Kidney tubule cell (primary cell): Measurements from ENCODE around the gene OCLN.
"Not testable (repeated sequence)": the region's sequence is repeated elsewhere in the genome, so short reads cannot be mapped to it uniquely, and the experiment has no call there.

Experiments
- DNase-seq: peaks from one replicate; pipeline ENCODE4 v3.0.0-alpha.2; 2018; ENCODE audit warnings: low spot score

OCLN gene, protein sequence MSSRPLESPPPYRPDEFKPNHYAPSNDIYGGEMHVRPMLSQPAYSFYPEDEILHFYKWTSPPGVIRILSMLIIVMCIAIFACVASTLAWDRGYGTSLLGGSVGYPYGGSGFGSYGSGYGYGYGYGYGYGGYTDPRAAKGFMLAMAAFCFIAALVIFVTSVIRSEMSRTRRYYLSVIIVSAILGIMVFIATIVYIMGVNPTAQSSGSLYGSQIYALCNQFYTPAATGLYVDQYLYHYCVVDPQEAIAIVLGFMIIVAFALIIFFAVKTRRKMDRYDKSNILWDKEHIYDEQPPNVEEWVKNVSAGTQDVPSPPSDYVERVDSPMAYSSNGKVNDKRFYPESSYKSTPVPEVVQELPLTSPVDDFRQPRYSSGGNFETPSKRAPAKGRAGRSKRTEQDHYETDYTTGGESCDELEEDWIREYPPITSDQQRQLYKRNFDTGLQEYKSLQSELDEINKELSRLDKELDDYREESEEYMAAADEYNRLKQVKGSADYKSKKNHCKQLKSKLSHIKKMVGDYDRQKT

DNA sequence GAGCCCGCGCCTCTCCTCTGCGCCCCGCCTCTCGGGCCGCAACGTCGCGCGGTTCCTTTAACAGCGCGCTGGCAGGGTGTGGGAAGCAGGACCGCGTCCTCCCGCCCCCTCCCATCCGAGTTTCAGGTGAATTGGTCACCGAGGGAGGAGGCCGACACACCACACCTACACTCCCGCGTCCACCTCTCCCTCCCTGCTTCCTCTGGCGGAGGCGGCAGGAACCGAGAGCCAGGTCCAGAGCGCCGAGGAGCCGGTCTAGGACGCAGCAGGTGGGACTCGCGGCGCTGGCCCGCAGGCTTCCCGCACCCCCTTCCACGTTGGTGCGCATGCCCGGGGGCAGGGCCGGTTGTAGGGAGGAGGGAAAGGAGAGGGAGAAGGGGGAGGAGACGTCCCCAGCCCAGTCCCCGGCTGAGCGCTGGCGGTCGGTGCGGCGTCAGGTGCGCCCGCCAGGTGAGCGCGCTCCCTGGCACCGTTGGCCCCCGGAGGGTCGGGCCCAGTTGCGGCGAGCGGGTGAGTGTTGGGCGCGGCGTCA is at the start of gene OCLN:
OCLN (plus strand) TSS at position 400 of the 532 bp plus-strand sequence. CDS start 11,455 bp downstream, outside the sequence.
- DNase-seq = peak; percentile 91

DNA sequence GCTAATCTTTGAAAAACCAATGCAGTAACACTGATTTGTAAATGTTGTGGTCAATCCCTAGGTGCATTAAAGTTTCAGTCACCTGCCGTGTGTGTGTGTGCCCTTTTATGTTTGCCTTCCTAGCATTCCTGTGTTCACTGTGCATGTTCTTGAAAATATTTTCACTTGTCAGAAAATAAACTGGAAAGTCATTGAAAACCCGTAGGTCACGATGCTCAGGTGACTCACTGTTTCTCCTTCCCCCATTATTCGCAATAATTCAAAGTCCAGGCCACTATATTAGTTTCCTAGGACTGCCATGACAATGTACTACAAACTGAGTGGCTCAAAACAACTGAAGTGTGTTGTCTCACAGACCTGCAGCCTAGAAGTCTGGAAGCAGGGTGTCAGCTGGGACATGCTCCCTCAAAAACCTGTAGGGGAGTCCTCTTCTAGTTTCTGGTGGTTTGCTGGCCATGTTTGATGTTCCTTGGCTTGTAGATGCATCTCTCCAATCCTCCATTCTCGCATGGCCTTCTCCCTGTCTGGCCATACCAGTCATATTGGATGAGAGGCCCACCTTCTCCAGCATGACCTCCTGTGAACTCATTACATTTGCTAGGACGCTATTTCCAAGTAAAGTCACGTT is 48.3 kb upstream of the OCLN start:
- peak; percentile 92 for DNase-seq

DNA sequence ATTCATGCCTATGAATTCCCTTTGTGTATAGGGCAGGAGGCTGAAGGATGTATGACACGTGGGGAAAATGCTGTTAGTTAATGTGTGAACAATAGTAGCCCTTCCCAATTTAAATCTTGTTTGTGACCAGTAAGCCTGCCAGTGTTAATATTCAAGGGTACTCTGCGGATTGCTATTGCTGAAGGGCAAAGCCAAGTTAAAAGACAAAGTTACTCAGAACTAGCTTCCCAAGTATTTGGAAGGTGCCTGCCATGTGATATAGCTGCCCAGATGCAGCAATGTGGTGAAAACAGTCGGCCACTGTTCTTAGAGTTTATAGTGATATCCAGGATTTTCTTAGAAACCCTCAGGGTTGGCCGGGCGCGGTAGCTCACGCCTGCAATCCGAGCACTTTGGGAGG is 43.1 kb upstream of the OCLN start:
- DNase-seq = peak; percentile 20

DNA sequence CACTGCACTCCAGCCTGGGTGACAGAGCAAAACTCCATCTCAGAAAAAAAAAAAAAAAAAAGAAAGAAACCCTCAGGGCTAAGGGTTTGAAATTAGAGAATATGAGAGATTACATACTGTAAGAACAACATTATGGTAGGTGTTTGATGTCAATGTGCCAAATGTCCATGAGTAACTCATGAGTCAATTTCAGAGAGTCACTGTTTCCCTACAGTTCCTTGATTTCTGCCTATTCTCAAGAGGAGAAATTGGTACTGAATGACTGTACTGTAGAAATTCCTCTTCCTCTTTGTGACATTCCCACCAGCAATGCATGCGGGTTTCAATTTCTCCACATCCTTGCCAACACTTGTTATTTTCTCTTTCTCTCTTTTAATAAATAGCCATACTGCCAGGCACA is 42.5 kb upstream of the OCLN start:
- peak; percentile 97 for DNase-seq

DNA sequence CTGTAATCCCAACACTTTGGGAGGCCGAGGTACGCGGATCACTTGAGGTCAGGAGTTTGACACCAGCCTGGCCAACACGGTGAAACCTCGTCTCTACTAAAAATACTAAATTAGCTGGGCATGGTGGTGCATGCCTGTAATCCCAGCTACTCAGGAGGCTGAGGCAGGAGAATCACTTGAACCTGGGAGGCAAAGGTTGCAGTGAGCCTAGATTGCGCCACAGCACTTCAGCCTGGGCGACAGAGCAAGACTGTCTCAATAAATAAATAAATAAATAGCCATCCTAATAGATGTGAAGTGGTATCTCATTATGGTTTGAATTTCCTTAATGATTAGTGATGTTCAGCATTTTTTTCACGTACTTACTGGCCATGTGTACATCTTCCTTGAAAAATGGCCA is 42.1 kb upstream of the OCLN start:
- not testable (repeated sequence) for DNase-seq

DNA sequence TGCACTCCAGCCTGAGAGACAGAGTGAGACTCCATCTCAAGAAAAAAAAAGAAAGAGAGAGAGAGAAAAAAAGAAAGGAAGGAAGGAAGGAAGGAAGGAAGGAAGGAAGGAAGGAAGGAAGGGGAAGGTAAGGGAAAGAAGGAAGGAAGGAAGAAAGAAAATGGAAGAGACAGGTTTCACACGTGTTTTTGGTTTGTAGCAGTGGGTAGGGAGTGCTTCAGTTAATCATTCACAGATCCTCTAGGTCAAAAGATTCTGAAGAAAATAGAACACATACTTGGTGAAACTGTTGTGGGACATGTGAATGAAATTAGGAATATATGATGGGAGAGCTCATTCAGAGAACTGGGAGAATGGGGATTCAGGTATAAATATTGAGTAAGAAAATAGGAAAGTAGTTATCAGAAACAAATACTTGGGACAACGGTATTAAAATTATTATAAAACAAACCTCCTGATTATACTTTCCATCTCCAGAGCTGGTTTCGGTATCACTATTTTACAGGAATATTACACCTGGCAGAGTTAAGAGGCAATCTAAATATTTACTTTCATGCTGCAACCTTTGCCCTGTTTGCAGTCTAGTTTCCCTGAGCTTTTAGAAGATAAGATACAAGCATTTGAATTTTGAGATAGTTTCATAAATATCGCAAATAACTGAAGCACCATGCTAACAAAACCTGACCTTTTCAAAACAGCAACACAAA is 40.5 kb upstream of the OCLN start:
- DNase-seq = no peak

DNA sequence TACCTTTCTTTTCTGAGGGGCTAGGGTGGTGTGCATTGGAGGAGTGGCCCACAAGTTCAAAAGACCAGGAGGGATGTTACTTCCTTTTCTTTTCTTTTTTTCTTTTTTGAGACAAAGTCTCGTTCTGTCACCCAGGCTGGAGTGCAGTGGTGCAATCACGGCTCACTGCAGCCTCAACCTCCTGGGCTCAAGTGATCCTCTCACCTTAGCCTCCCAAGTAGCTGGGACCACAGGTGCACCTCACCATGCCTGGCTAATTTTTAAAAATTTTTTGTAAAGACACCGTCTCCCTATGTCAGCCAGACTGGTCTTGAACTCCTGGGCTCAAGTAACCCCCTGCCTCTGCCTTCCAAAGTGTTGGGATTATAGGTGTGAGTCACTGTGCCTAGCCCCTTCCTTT is 39.1 kb upstream of the OCLN start:
- DNase-seq = not testable (repeated sequence)

DNA sequence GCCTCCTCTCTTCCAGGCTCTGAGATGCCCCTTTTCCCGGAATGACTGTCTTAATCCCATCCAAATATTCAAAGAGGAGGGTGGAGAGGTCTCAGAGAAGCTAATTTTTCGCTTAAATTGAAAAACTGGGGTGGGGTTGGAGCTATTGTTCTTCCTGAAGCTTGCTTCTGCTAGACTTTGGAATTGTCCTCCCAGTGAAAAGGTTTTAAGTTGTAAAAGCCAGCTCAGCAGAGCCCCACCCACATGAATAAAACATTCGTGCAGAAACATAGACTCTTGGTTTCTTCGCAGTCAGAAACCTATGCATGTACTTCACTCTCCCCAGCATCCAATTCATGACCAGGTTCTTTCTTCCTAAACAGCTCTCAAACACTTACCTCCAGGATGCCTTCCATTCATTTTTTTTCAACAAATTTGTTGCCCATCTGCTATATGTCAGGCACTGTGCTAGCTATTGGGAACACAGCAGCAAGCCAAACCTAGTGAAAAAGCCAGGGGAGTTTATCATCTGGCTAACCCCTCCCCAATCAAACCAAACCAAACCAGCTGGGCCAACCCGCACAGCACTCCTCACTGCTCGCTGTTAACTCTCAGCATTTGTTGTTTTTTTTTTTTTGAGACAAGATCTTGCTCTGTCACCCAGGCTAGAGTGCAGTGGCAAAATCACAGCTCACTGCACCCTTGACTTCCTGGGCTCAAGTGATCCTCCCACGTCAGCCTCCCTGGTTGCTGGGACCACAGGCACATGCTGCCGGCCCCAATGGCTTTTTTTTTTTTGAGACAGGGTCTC is 37.9 kb upstream of the OCLN start:
- no peak for DNase-seq

DNA sequence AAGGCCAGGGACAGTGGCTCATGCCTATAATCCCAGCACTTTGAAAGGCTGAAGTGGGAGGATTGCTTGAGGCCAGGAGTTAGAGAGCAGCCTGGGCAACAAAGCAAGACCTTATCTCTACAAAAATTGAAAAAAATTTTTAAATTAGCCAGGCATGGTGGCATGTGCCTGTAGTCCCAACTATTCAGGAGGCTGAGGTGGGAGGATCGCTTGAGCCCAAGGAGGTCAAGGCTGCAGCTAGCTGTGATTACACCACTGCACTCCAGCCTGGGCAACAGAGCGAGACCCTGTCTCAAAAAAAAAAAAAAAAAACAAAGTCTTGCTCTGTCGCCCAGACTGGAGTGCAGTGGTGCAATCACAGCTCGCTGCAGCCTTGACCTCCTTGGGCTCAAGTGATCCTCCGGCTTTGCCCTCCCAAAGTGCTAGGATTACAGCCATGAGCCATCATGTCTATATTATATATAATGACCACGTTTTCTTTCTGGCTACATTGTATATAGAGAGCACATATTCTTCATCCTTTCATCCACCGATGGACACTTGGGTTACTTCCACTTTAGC is 37.1 kb upstream of the OCLN start:
- DNase-seq = not testable (repeated sequence)

DNA sequence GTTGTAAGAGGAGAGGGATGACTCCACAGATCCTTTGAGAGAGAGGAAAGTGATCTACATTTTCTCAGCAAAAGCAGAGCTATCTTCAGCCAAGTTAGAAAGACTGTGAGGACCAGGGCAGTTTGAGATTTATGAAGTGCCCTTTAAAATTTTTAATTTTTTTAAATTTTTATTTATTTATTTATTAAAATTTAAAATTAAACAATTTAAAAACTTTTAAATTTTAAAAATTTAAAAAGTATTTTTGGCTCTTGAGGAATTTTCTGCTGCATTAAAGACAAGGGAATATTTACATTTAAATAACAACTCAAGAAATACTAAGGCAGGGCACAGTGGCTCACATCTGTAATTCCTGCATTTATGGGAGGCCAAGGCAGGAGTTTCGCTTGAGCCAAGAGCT is 30.4 kb upstream of the OCLN start:
- DNase-seq = no peak

DNA sequence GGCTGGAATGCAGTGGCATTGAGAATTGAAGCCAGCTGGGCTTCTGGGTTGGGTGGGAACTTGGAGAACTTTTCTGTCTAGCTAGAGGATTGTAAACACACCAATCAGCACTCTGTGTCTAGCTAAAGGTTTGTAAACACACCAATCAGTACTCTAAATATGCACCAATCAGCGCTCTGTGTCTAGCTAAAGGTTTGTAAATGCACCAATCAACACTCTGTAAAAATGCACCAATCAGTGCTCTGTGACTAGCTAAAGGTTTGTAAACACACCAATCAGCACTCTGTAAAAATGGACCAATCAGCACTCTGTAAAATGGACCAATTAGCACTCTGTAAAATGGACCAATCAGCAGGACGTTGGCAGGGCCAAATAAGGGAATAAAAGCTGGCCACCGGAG is 26.2 kb upstream of the OCLN start:
- DNase-seq = not testable (repeated sequence)

DNA sequence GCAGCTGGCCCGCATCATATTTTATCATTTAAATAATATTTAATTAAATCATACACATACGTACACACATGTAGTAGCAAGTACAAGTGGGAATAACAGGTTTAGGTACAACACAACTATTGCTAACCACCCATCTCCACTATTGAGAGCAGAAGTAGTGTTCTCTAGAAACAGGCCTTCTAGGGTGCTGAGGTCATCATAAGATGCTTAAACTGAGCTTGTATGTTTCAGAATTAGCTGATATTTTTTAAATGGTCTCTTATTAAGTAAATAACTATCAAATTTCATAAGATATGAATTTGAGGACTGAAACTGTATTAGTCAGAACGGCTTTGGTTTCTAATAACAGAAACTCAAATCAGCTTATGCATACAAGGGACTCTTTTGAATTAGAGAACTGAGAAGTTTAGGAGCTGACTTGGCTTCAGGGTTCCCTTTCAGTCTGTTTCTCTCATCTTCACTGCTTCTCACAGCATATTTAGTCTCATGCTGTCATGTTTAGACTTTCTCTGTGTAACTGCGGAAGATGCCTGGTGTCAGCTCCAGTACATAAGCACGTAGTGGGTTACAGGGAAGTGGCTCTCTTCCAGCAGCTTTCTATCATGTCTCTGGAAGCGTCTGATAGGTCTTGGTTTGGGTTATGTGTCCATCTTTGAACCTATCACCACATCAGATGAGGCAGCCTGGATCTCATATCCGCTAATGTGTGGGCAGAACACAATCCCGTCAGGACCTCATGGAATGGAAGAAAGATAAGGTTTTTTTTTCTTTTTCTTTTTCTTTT is 25.0 kb upstream of the OCLN start:
- no peak for DNase-seq

DNA sequence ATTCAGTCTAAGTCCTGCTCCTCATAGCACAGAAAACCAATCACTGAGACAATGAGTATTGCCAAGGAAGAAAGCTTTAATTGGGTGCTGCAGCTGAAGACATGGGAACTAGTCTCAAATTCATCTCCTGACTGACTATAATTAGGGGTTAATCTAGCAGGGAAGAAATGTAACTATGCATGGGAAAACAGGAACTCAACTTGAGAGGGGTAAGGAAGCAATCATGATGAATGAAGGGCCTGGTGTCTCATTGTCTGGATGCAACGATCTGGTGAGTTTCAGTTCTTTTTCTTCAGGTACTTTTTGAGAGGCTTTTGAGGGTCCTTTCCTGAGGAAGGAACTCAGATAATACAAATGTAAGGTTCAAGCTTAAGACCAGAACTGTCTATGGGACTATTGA is 24.0 kb upstream of the OCLN start:
- no peak for DNase-seq

DNA sequence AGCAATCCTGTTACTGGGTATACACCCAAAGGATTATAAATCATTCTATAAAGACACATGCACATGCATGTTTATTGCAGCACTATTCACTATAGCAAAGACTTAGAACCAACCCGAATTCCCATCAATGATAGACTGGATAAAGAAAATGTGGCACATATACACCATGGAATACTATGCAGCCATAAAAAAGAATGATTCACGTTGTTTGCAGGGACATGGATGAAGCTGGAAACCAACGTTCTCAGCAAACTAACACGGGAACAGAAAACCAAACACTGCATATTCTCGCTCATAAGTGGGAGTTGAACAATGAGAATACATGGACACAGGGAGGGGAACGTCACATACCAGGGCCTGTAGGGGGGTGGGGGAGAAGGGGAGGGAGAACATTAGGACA is 21.1 kb upstream of the OCLN start:
- DNase-seq = not testable (repeated sequence)

DNA sequence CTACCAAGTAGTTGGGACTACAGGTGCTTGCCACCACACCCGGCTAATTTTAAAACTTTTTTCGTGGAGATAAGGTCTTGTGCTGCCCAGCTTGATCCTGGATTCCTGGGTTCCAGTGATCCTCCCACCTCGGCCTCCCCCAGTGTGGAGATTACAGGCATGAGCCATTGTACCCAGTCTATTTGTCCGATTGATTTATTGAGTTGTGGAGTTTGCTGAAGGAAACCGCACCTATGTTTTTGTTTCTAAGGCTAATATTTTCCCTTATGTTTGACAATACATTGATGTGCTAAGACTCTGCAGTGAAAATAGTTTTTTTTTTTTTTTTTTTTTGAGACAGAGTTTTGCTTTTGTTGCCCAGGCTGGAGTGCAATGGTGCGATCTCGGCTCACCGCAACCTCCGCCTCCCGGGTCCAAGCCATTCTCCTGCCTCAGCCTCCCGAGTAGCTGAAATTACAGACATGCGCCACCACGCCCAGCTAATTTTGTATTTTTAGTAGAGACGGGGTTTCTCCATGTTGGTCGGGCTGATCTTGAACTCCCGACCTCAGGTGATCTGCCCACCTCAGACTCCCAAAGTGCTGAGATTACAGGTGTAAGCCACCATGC is 20.0 kb upstream of the OCLN start:
- not testable (repeated sequence) for DNase-seq

DNA sequence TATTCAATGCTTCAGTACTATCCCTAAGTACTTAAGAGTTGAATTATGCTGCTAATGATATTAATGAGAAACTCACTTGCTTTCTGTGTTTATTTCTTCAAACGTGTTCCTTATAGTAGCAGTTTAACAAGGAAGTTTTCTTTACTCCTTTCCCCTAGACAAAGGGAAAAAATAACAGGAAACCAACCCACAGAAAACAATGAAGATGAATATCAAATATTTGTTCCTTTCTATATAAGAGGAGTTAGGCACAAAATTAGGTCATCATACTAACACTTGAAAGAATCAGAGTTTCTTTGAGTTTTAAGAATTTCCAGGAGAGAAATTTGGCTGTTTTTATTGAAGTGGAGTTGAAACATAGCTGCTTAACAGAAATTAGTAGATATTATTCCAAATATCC is 15.4 kb upstream of the OCLN start:
- DNase-seq = no peak

DNA sequence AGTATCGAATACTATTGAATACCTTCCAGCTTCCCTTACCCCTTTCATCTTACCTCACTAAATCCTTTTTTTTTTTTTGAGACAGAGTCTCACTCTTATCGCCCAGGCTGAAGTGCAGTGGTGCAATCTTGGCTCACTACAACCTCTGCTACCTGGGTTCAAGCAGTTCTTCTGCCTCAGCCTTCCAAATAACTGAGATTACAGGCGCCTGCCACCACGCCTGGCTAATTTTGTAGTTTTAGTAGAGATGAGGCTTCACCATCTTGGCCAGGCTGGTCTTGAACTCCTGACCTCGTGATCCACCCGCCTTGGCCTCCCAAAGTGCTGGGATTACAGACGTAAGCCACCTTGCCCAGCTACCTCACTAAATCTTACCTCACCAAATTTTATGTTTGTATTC is 14.3 kb upstream of the OCLN start:
- not testable (repeated sequence) for DNase-seq

DNA sequence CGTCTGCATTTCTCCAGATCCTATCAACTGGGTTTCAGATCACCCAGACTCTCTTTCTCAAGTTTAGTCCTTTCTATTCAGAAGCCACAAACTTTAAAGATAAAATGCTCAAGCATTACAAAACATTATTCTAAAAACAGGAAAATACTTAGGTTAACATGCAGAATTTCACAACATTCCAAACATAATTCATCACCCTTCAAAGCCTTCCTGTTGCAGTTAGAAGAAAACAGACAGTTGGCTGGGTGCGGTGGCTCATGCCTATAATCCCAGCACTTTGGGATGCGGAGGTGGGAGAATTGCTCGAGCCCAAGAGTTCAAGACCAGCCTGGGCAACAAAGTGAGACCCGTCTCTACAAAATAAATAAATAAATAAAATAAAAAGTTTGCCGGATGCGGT is 7.7 kb upstream of the OCLN start:
- no peak for DNase-seq

DNA sequence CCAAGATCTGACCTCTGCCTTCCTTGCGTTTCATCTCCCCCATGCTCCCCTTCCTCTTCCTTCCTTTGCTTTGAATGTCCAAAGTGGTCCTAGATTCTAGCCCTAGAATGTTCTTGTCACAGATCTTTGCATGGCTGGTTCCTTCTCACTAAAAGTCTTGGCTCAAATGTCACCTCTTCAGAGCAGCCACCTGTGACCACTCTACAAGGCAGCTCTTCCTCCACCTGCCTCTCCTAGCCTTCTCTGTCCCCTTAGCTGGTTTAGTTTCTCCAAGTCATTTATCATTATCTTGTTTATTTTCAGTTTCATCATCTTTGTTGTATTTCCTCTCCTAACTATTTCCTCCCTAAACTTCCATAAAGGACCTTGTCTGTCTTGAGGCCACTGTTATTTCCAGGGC is 7.1 kb upstream of the OCLN start:
- no peak for DNase-seq

DNA sequence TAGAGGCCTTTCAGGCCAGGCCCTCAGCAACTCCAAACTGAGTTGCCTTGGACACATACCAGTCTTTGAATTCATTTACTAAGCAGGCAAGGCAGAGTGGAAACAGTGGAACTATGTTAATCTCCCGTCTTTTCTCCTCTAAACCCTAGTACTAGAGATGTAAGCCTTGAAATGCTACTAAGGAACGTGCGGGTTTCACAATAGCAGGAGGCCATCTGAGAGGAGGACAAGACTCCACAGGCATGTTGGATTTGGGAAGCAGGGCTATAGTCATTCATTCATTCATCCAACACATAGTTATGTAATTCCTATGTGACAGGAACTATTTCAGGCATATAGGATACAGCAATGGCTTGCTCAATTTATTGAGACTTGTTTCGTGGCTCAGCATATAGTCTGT is 3.3 kb upstream of the OCLN start:
- DNase-seq = no peak
